DOHH2 (cell line): ENCODE results near the gene CLECL1.

ENCODE experiments used
- CTCF ChIP-seq: fragments of 200-600 bp; sonication (generic); IDR thresholded peaks from one replicate; pipeline ENCODE4 v1.5.1; 2014; ENCODE audit warnings: antibody characterized with exemption, mild to moderate bottlenecking, low read depth, low read length; ENCODE audit not compliant: poor library complexity, severe bottlenecking
- EZH2phosphoT487 ChIP-seq: fragments of 200-600 bp; sonication (generic); IDR thresholded peaks from 2 replicates; pipeline ENCODE4 v1.6.1; 2017; ENCODE audit warnings: borderline replicate concordance, mild to moderate bottlenecking, antibody characterized with exemption, low read length, moderate library complexity, mixed read lengths

GRCh38 chr12:9742661-9743060 lies 9.8 kb upstream of the CLECL1 start:
- no peak for TF ChIP-seq CTCF
- no peak for TF ChIP-seq EZH2phosphoT487
